H1 (cell line): Measurements from ENCODE around the gene TP53I13. TPM values are rescaled to one million over a fixed set of nuclear protein-coding genes. Genes with fewer than 3 reads are reported as not detected.
A peak's percentile ranks its signal among the peaks of the same experiment; 100 is the strongest.

Experiments
- CTCF ChIA-PET: fragments of 300-600 bp; sonication (Branson Sonifier 250); formaldehyde crosslinking; loops from one replicate; lab custom pipeline; 2021; ENCODE audit not compliant: partially characterized antibody; lab: Charles Lee
- POLR2A ChIA-PET: fragments of 300-600 bp; sonication (Branson Sonifier 250); formaldehyde crosslinking; loops from one replicate; lab custom pipeline; 2021; ENCODE audit warnings: inconsistent platforms; ENCODE audit not compliant: partially characterized antibody; lab: Charles Lee
- DNase-seq, 2 experiments: peaks; one replicate each; pipeline versions ENCODE4 v3.0.0 to v3.0.0-alpha.2; 2010 to 2022; ENCODE audit warnings: low spot score in 2 of 2, low read depth in 1 of 2, mixed read lengths in 1 of 2
- FAIRE-seq: peaks from 2 replicates; lab custom pipeline; 2011; peaks lifted over from hg19 to GRCh38; lab: Jason Lieb, UNC
- H2AFZ ChIP-seq: 2 replicates; pipeline ENCODE4 v1.8.1; 2012; ENCODE audit warnings: low read length, inconsistent platforms
- H2AK5ac ChIP-seq: 2 replicates; pipeline ENCODE4 v1.6.1; 2013; ENCODE audit warnings: low read depth, low read length
- H2BK120ac ChIP-seq: replicated peaks from 2 replicates; pipeline ENCODE3; 2013; ENCODE audit warnings: low read depth, low read length, inconsistent platforms
- H2BK12ac ChIP-seq: 2 replicates; pipeline ENCODE4 v1.6.1; 2013; ENCODE audit warnings: low read depth, low read length
- H2BK15ac ChIP-seq: 2 replicates; pipeline ENCODE4 v1.6.1; 2013; ENCODE audit warnings: low read length
- H2BK20ac ChIP-seq: 2 replicates; pipeline ENCODE4 v1.6.1; 2013; ENCODE audit warnings: low read length
- H2BK5ac ChIP-seq: 2 replicates; pipeline ENCODE4 v1.6.1; 2013; ENCODE audit warnings: low read depth, low read length
- H3K14ac ChIP-seq: 2 replicates; pipeline ENCODE4 v1.6.1; 2013; ENCODE audit warnings: inconsistent platforms; ENCODE audit not compliant: insufficient read length
- H3K18ac ChIP-seq: 2 replicates; pipeline ENCODE4 v1.6.1; 2013; ENCODE audit warnings: low read length; ENCODE audit errors: extremely low read depth
- H3K23ac ChIP-seq: 2 replicates; pipeline ENCODE4 v1.6.1; 2013; ENCODE audit warnings: inconsistent platforms; ENCODE audit not compliant: insufficient read length
- H3K23me2 ChIP-seq: 2 replicates; pipeline ENCODE4 v1.6.1; 2013; ENCODE audit warnings: low read depth, low read length
- H3K27ac ChIP-seq: 2 replicates; pipeline ENCODE4 v1.6.1; 2011; ENCODE audit warnings: low read depth, low read length, inconsistent platforms
- H3K27me3 ChIP-seq, 4 experiments: replicated peaks in 1 of 4; 1 replicate in 1 of 4; 2 replicates in 3 of 4; pipeline versions ENCODE4 v1.6.1 to v1.8.1; 2011 to 2013; ENCODE audit warnings: low read length in 3 of 4, mild to moderate bottlenecking in 3 of 4, inconsistent platforms in 2 of 4, mixed read lengths in 2 of 4, moderate library complexity in 1 of 4; ENCODE audit not compliant: control insufficient read depth in 3 of 4, insufficient read depth in 3 of 4; ENCODE audit errors: extremely low read depth in 1 of 4
- H3K36me3 ChIP-seq, 4 experiments: 2 replicates each; pipeline versions ENCODE4 v1.6.1 to v1.8.1; 2011 to 2013; ENCODE audit warnings: mild to moderate bottlenecking in 4 of 4, low read length in 3 of 4, moderate library complexity in 2 of 4, control low read depth in 1 of 4, inconsistent platforms in 1 of 4; ENCODE audit not compliant: insufficient read depth in 4 of 4, control insufficient read depth in 2 of 4
- H3K4ac ChIP-seq: replicated peaks from 2 replicates; pipeline ENCODE3; 2013; ENCODE audit warnings: low read length, low read depth, mixed read lengths, inconsistent platforms; ENCODE audit not compliant: insufficient read length
- H3K4me1 ChIP-seq, 4 experiments: replicated peaks in 1 of 4; 1 replicate in 1 of 4; 2 replicates in 3 of 4; pipeline versions ENCODE4 v1.6.1 to v1.8.1; 2011 to 2013; ENCODE audit warnings: low read length in 3 of 4, inconsistent platforms in 2 of 4, mixed read lengths in 1 of 4; ENCODE audit not compliant: insufficient read depth in 4 of 4, control insufficient read depth in 3 of 4
- H3K4me2 ChIP-seq, 2 experiments: 2 replicates each; pipeline versions ENCODE4 v1.6.1 to v1.8.1; 2011 to 2013; ENCODE audit warnings: low read depth in 2 of 2, low read length in 2 of 2, control low read depth in 1 of 2, inconsistent platforms in 1 of 2, mild to moderate bottlenecking in 1 of 2; ENCODE audit not compliant: insufficient read depth in 1 of 2
- H3K4me3 ChIP-seq, 4 experiments: fragments of 200-600, 300-600 bp in 1 of 4; sonication (generic), shearing (Covaris generic), sonication (Bioruptor Twin) in 1 of 4; 2 replicates each; pipeline versions ENCODE4 v1.5.1 to v1.8.1; 2011 to 2016; ENCODE audit warnings: low read length in 4 of 4, low read depth in 3 of 4, control low read depth in 2 of 4, inconsistent platforms in 2 of 4, mild to moderate bottlenecking in 2 of 4, mixed read lengths in 1 of 4, moderate library complexity in 1 of 4; ENCODE audit not compliant: insufficient read depth in 2 of 4; ENCODE audit errors: extremely low read depth in 1 of 4
- H3K56ac ChIP-seq: replicated peaks from 2 replicates; pipeline ENCODE3; 2013; ENCODE audit warnings: low read depth, mild to moderate bottlenecking, mixed read lengths, low read length, inconsistent platforms; ENCODE audit not compliant: insufficient read length
- H3K79me1 ChIP-seq: 2 replicates; pipeline ENCODE4 v1.6.1; 2013; ENCODE audit warnings: low read depth, low read length, control low read depth
- H3K79me2 ChIP-seq, 2 experiments: 2 replicates each; pipeline versions ENCODE4 v1.6.1 to v1.8.1; 2012 to 2013; ENCODE audit warnings: low read length in 2 of 2, mild to moderate bottlenecking in 2 of 2, inconsistent platforms in 1 of 2; ENCODE audit not compliant: insufficient read depth in 2 of 2, control insufficient read depth in 1 of 2
- H3K9ac ChIP-seq, 4 experiments: replicated peaks in 1 of 4; 1 replicate in 1 of 4; 2 replicates in 3 of 4; pipeline versions ENCODE4 v1.6.1 to v1.8.1; 2011 to 2013; ENCODE audit warnings: low read depth in 3 of 4, low read length in 3 of 4, control low read depth in 2 of 4, mild to moderate bottlenecking in 2 of 4, moderate library complexity in 2 of 4, inconsistent platforms in 1 of 4; ENCODE audit errors: extremely low read depth in 1 of 4
- H3K9me3 ChIP-seq, 2 experiments: 2 replicates each; pipeline versions ENCODE4 v1.6.1 to v1.8.1; 2012 to 2013; ENCODE audit warnings: mild to moderate bottlenecking in 2 of 2, moderate library complexity in 2 of 2, control low read depth in 1 of 2, inconsistent platforms in 1 of 2, low read depth in 1 of 2, low read length in 1 of 2, mixed read lengths in 1 of 2; ENCODE audit not compliant: insufficient read depth in 2 of 2
- H4K20me1 ChIP-seq, 2 experiments: replicated peaks in 1 of 2; 2 replicates each; pipeline versions ENCODE3 to v1.8.1; 2011 to 2013; ENCODE audit warnings: inconsistent platforms in 2 of 2, low read length in 2 of 2, mild to moderate bottlenecking in 1 of 2; ENCODE audit not compliant: insufficient read depth in 2 of 2, control insufficient read depth in 1 of 2
- H4K5ac ChIP-seq: 2 replicates; pipeline ENCODE4 v1.6.1; 2013; ENCODE audit warnings: low read length, low read depth, mixed read lengths, inconsistent platforms; ENCODE audit not compliant: insufficient read length
- H4K8ac ChIP-seq: 2 replicates; pipeline ENCODE4 v1.8.0; 2013; ENCODE audit warnings: mild to moderate bottlenecking, moderate library complexity, low read length, inconsistent platforms; ENCODE audit not compliant: insufficient read depth; ENCODE audit errors: extremely low read depth
- H4K91ac ChIP-seq: replicated peaks from 2 replicates; pipeline ENCODE3; 2013; ENCODE audit warnings: low read length, mixed read lengths, inconsistent platforms; ENCODE audit not compliant: insufficient read length
- CBX5 ChIP-seq: fragments of 300-800, 300-1000 bp; sonication (generic); IDR thresholded peaks from 2 replicates; pipeline ENCODE4 v1.7.1; 2016; ENCODE audit warnings: antibody characterized with exemption, low read length, low read depth
- FOSL1 ChIP-seq: IDR thresholded peaks from 2 replicates; pipeline ENCODE4 v1.6.1; 2011; ENCODE audit warnings: mild to moderate bottlenecking, low read depth, low read length, moderate library complexity; ENCODE audit not compliant: insufficient read depth
- HDAC6 ChIP-seq: IDR thresholded peaks from one replicate; pipeline ENCODE4 v1.7.1; 2012; ENCODE audit warnings: low read depth, mild to moderate bottlenecking, inconsistent platforms, low read length, moderate library complexity
- JUN ChIP-seq: IDR thresholded peaks from 2 replicates; pipeline ENCODE4 v1.6.1; 2011; ENCODE audit warnings: low read depth, mild to moderate bottlenecking, improper control_type of control experiment, low read length
- MAX ChIP-seq: IDR thresholded peaks from 2 replicates; pipeline ENCODE4 v1.6.1; 2012; ENCODE audit warnings: inconsistent platforms
- RAD21 ChIP-seq, 2 experiments: IDR thresholded peaks in 1 of 2; conservative IDR thresholded peaks in 1 of 2; 2 replicates each; pipeline ENCODE4 v1.6.1; 2011; ENCODE audit warnings: low read depth in 2 of 2, low read length in 2 of 2, improper control_type of control experiment in 1 of 2, inconsistent platforms in 1 of 2, mild to moderate bottlenecking in 1 of 2, moderate library complexity in 1 of 2
- SIN3A ChIP-seq, 2 experiments: IDR thresholded peaks in 1 of 2; conservative IDR thresholded peaks in 1 of 2; 2 replicates each; pipeline ENCODE4 v1.6.1; 2011 to 2012; ENCODE audit warnings: low read length in 2 of 2, improper control_type of control experiment in 1 of 2, low read depth in 1 of 2, mild to moderate bottlenecking in 1 of 2
- SIRT6 ChIP-seq: IDR thresholded peaks from one replicate; pipeline ENCODE4 v1.7.1; 2012; ENCODE audit warnings: low read length, inconsistent platforms
- SUZ12 ChIP-seq: fragments of 200-600 bp; sonication (generic); IDR thresholded peaks from 2 replicates; pipeline ENCODE4 v1.6.1; 2012; ENCODE audit warnings: mild to moderate bottlenecking, inconsistent platforms, low read length, moderate library complexity, mixed read lengths
- TBP ChIP-seq: IDR thresholded peaks from 2 replicates; pipeline ENCODE4 v1.6.1; 2011; ENCODE audit warnings: low read depth, low read length, improper control_type of control experiment
- TEAD4 ChIP-seq: IDR thresholded peaks from 2 replicates; pipeline ENCODE4 v1.6.1; 2012; ENCODE audit warnings: low read depth, low read length, inconsistent platforms, mixed read lengths
- whole genome bisulfite sequencing, 2 experiments: shearing (Covaris generic) in 1 of 2; methylation state at CpG; one replicate each; pipeline versions ENCODE4 v1.1.6 to v1.1.7; 2013 to 2015; ENCODE audit warnings: low lambda C conversion rate in 2 of 2, mixed read lengths in 2 of 2, inconsistent platforms in 1 of 2, low coverage in 1 of 2, missing lambda C conversion rate in 1 of 2; ENCODE audit not compliant: insufficient replicate concordance in 2 of 2, insufficient coverage in 1 of 2, insufficient read length in 1 of 2; ENCODE audit errors: extremely low coverage in 1 of 2, missing lambda C conversion rate in 1 of 2; 5-methylcytosine and 5-hydroxymethylcytosine counted together
- polyA plus RNA-seq, 7 experiments: library from polyadenylated mRNA; depleted of rRNA in 3 of 7; stranded (reverse) in 5 of 7; unstranded in 2 of 7; fragments of >200 nt in 5 of 7; fragments of 200-250 nt in 2 of 7; gene quantifications; 1 replicate in 5 of 7; 2 replicates in 1 of 7; 4 replicates in 1 of 7; pipeline versions ENCODE4 v1.2.1 to v1.2.3, GENCODE V29; 2011 to 2013; ENCODE audit warnings: missing spikeins in 2 of 7, mixed read lengths in 2 of 7
- total RNA-seq: library from RNA; stranded (reverse); fragmentation: NEBNext Ultra II Directional; extraction: Animal tissue kit (Norgen Biotek cat#: 25700); gene quantifications from 2 replicates; pipeline ENCODE4 v1.2.1, GENCODE V29; 2021

TP53I13 gene
- total and polyA plus RNA-seq, 2 of the 8 experiments (the other 6 are each of a cell fraction or from before 2014, with no cell fraction given): 22.4 to 35.7 TPM

DNA sequence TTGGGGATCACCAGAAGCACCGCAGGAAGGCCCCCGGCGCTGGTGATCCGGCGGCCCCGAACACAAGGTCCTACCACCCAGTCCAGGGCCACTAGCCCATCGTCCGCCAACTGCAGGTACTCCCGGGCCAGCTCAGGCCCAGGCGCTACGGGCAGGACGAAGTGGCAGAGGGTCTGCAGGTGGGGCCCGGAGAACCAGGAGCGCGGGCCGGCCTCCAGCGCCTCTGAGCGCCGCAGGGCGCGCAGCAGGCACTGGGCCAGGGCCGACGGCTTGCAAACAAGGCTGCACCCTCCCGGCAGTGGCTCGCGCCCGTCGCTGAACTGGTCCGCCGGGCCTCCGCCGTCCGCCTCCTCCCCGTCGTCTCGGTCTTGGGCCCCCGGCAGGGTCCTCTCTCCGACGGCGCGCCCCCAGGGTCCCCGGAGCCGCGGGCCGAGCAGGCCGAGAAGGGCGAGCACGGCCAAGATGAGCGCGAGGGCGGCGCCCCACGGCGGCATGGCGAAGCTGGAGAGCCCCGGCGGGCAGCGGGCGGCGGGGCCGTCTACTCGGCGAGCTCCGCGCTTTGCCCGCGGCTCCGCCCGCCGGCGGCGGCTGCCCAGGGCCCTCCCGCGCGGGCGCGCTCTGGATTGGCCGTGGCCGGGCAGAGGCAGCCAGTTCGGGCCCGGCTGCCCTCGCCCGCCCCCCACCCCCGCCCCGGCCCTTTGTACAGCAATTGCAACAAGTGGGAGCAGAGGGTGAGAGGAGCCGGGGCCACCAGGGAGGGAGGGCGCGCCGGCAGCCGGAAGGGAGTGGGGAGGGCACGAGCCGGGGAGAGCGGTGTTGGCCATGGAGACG, 1.8 kb upstream of the TP53I13 start, which contains the start of gene ABHD15:
ABHD15 (minus strand) TSS at position 565 of the 831 bp plus-strand sequence; CDS start at position 494, 71 bp downstream.
- 2% methylated on average over 72 of the region's 94 CpGs; no CpG with 5 or more reads in 1 of the 2 experiments for WGBS, 2 experiments
- CTCF ChIA-PET: interaction anchor here (1.0 to 10.3 kb wide), 11 partner anchors 8 to 197 kb away, joined by 3 to 99 read pairs (median 6); partner anchors contain the start of gene CORO6
- TF ChIP-seq TBP (no peak), SIN3A (conservative IDR thresholded peaks at IDR 0.05 in 1 of 2, IDR thresholded peaks at IDR 0.05 in 1 of 2; ENCODE audit: low read depth in 1 of 2, low read length in 2 of 2) (no peak), JUN (no peak), CBX5 (no peak), MAX (0 out of 2 replicates have a peak, but pooled peaks have one; percentile 7), SIRT6 (no peak), TEAD4 (no peak), FOSL1 (no peak), HDAC6 (no peak), RAD21 (IDR thresholded peaks at IDR 0.05 in 1 of 2, conservative IDR thresholded peaks at IDR 0.05 in 1 of 2; ENCODE audit: low read depth in 2 of 2, low read length in 2 of 2) (no peak), SUZ12 (peak; percentile 67)

More for the DNA sequence above, 1.8 kb upstream of the TP53I13 start, which contains the start of gene ABHD15:
- Histone ChIP-seq H3K79me2 (no peaks in the 10 kb centered on the region), H3K36me3 (no peaks in the 10 kb centered on the region), H3K56ac (no peak within 1 kb of the TSS), H4K5ac (no peak within 1 kb of the TSS), H3K4me1 (peaks cover 6 to 15% (median 11%) of the 10 kb centered on the region in 4 experiments; a peak in 6 of 7 replicates), H2BK20ac (no peak within 1 kb of the TSS), H2BK15ac (no peak within 1 kb of the TSS), H3K9me3 (no peaks in the 10 kb centered on the region), H4K20me1 (peaks cover 1 to 2% of the 10 kb centered on the region in 2 experiments), H2BK12ac (no peak within 1 kb of the TSS), H3K23me2 (peaks cover 27% of the 10 kb centered on the region), H3K23ac (no peak within 1 kb of the TSS), H3K18ac (peak within 1 kb of the TSS; percentile 51), H2BK120ac (no peak within 1 kb of the TSS), H2AK5ac (no peak within 1 kb of the TSS), H3K14ac (no peak within 1 kb of the TSS), H3K4me3 (peak within 1 kb of the TSS; percentile 55 to 76 (median 71)), H3K4ac (no peak within 1 kb of the TSS), H3K4me2 (peak within 1 kb of the TSS; percentile 84 to 93), H4K8ac (peak within 1 kb of the TSS; percentile 88), H2AFZ (peak within 1 kb of the TSS; percentile 42; the same call in 1 of the 2 replicates), H2BK5ac (peak within 1 kb of the TSS; percentile 44; the same call in 1 of the 2 replicates), H3K27ac (no peak within 1 kb of the TSS), H3K9ac (peak within 1 kb of the TSS in 1 of 4 experiments; percentile 14; a peak in 1 of 7 replicates), H4K91ac (no peak within 1 kb of the TSS), H3K79me1 (no peaks in the 10 kb centered on the region), H3K27me3 (peaks cover 11 to 42% (median 31%) of the 10 kb centered on the region in 4 experiments)
- POLR2A ChIA-PET: interaction anchor here (1.0 kb wide), 1 partner anchor 8 kb away, joined by 3 read pairs; no protein-coding TSS in a partner anchor
- FAIRE-seq (no peak), DNase-seq (peak in 1 of 2 experiments; percentile 81)
